GM18868 (cell line): ENCODE results near the gene MFF.

Experiments
- ATAC-seq: cut with Tn5 transposase; IDR thresholded peaks from one replicate; pipeline ENCODE4 v1.9.1; 2021; ENCODE audit warnings: mild to moderate bottlenecking, moderate library complexity; ENCODE audit not compliant: unreplicated experiment

The MFF gene, protein sequence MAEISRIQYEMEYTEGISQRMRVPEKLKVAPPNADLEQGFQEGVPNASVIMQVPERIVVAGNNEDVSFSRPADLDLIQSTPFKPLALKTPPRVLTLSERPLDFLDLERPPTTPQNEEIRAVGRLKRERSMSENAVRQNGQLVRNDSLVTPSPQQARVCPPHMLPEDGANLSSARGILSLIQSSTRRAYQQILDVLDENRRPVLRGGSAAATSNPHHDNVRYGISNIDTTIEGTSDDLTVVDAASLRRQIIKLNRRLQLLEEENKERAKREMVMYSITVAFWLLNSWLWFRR

DNA sequence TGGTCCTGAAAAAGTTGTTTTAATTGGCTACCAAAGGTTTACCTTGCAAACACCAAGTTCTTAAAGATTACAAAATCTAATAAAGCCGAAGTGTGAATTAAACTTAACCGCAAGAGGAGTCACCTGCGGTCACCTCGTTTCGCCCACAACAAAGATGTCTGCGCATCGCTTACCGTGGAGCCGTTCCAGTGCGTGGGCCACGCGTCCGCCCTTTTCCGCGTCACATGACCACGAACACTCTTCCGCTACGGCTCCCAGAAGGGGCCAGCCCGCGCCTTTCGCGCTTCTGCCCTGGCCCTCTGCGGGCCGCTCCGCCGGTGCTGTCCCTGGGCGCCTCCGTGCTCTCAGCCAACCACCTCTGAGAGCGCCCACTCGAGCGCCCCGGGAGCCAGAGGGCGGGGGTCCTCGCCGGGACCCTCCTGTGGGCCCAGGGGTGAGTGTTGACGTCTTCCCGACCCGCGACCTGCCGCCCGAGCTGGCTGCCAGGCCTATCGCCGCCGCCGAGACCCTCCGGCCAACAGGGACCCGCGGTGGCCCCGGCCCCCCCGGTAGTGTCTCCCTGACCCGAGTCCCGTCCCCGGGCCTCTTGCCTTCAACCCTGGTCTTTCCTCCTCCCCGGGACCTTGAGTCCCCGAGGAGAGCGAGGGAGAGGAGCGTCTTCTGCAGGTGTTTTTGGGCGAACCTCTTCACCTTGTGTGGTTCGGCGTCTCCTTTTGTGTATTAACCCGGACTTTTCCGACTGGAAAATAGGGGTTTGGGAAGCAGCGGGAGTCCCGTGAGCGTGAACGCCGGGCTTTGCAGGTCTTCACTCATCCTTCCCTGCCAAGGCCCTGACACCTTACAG is at the start of gene MFF:
Gene MFF (plus strand): TSS at position 257 of the 844 bp plus-strand sequence. CDS start 5,415 bp downstream, outside the sequence.
- peak; percentile 96 for ATAC-seq

DNA sequence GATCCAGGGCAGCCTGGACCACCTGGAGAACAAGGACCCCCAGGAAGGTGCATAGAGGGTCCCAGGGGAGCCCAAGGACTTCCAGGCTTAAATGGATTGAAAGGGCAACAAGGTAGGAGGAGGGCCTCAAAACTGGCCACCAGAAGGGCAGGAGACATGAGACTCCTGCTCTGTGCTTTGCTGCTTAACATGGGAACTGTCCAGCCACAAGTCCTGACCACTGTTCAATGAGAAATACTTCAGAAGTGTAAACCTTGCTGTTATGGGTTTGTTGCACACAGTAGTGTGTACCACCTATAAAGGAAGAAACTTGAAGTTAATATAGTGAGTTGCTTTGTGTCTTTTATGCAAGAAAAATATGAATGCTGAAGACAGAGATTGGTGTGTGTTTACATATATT is 44.2 kb upstream of the MFF start:
- no peak for ATAC-seq

GRCh38 chr2:227285741-227286236 is 39.3 kb upstream of the MFF start:
- ATAC-seq = no peak

DNA sequence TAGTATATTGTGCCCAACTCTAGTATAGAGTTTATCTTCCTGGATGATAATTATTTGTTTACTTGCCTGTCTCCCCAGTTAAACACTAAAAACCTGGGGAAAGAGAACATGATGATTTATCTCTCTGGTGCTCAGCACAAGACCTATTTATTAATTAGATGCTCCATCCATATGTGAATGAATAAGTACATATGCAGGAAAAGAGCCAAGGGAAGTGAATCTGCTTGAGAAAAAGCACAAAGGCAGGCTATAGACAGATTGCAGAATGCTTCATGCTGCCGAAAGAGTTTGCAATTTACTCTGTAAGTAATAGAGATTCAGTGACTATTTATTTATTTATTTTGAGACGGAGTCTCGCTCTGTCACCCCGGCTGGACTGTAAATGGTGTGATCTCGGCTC is 37.3 kb upstream of the MFF start:
- no peak for ATAC-seq

GRCh38 chr2:227292314-227292713 is 32.7 kb upstream of the MFF start:
- ATAC-seq = no peak

GRCh38 chr2:227293531-227293930 is 31.5 kb upstream of the MFF start:
- ATAC-seq = no peak

DNA sequence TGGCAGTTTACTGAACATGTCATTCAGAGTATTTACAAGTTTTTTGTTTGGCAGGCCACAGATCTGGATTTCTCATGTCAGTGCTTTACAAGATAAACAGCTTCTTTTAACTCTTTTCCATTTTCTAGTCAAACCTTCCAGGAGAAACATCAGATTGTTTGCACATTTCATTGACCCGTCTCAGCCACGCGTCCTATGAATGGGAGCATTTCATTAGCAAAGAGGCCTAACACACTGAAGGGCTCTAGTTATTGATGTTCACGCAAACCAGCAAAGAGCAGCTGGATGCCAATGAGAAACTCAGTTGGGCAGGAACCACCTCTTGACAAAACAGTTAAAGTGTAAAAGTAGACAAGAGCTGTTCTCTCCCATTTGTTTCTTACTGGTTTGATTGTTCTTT is 29.2 kb upstream of the MFF start:
- ATAC-seq = no peak

DNA sequence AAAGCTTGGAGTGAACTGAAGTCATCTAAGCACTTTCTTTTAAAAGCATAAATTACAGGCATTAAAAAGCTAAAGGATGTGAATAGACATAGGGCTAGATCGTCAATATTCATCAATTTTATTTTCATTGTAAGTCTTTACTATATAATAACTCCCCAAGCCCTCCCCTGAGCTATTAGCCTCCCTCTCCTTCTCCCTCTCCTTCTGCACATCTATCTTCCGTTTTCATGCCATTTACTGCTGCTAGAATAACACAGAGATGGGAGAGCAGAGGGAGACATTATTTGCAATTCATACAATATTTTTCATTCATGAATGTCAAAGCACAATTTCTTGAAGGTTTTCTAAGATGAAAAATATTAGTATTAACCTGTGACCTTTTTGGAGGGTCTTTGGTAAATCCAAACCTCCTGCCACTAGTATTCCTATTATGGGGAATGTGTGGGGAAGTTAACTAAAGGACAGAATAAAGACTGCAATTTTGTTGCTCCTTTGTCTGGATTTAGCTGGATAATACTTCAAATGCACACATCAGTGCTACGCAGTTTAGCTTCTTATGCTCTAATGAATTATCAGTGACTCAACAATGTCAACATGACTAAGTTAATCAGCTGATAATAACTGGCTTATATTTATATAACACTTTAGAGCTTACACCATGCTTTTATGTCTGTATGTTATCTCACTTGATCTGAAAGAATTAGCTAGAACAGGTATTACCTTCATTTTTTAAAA is 28.2 kb upstream of the MFF start:
- ATAC-seq = no peak

- ATAC-seq = no peak
Measured at GRCh38 chr2:227301523-227301922, 23.5 kb upstream of the MFF start.

DNA sequence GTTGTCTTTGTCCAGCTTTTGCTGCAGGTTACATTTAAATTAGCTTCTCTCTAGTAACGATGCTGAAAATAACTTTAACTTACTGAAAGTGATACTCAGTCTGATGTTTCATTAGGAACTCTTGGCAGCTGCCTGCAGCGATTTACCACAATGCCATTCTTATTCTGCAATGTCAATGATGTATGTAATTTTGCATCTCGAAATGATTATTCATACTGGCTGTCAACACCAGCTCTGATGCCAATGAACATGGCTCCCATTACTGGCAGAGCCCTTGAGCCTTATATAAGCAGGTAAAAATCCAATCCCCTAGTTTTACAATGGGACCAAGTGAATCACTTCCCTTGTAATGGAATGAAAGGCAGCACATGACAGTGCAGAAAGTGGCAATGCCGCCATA is 16.3 kb upstream of the MFF start:
- ATAC-seq = peak; percentile 87

GRCh38 chr2:227310756-227311110 is 14.3 kb upstream of the MFF start:
- no peak for ATAC-seq

DNA sequence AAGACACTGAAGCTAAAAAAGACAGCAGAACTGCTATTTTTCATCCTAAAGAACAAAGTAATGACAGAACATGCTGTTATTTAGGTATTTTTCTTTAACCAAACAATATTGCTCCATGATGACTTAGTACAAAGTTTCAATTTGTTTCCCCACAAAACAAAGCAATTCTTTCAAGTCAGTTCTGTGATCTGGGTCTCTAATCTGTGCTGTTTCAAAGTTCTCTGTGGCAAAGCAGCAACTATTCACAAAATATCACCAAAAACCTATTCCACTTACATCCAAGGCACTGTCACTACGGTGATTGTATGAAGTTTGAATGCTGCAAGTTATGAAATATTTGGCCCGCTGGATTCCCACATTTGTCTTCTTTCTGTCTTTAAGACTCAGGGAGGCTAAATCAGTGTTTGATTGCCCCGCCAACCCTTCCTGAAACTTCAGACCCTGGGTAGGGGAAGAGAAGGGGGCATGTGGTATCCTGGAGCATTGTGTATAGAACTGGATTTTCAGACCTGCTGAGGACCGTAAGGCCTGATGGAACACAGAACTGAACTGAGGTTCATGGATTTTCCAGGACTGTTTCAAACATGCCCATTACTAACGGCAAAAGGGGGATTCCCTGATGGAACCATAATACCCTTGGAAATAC is 13.1 kb upstream of the MFF start:
- ATAC-seq = no peak

DNA sequence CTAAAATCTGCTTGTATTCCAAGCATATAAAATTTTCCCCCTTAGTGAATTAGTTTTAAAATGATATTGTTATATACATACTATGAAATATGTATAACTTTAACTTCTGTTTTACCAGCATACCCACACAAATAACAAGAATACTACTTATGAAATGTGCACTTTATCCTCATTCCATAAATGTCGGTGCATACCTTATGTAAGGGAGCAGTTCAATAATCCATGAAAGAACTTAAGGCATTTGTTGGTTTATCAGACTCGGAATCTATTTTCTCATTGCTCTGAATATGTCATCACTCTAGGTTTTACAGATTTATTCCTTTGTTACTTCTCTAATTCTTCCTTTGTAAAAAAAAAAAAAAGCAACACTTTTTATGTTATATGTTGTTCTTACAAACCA is 12.5 kb upstream of the MFF start:
- no peak for ATAC-seq

- no peak for ATAC-seq
Measured at GRCh38 chr2:227313310-227313709, 11.7 kb upstream of the MFF start.

GRCh38 chr2:227317834-227318233 is 7.2 kb upstream of the MFF start:
- no peak for ATAC-seq

DNA sequence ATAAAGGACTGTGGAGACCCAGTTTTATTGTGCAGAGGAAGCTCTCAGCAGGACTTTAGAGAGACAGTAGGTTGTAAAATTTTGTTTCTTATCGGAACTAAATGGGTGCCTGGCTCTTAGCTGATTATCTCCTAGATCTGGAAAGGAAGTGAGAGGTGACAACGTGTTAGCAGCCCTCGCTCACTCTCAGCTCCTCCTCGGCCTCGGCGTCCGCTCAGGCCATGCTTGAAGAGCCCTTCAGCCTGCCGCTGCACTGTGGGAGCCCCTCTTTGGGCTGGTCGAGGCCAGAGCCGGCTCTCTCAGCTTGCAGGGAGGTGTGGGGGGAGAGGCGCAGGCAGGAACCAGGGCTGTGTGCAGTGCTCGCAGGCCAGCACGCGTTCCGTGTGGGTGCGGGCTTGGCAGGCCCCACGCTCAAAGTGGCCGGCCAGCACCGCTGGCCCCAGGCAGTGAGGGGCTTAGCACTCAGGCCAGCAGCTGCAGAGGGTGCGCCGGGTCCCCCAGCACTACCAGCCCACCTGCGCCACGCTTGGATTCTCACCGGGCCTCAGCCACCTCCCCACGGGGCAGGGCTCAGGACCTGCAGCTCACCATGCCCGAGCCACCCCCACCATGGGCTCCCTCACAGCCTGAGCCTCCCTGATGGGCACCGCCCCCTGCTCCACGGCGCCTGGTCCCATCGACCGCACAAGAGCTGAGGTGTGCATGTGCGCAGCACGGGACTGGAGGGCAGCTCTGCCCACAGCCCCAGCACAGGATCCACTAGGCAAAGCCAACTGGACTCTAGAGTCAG is 4.6 kb upstream of the MFF start:
- no peak for ATAC-seq

- no peak for ATAC-seq
Measured at GRCh38 chr2:227322530-227323205, 2.4 kb upstream of the MFF start.

- ATAC-seq = no peak
Measured at GRCh38 chr2:227323818-227324217, 1.2 kb upstream of the MFF start.

- peak; percentile 23 for ATAC-seq
Measured at GRCh38 chr2:227324642-227324994, 433 bp upstream of the MFF start.

DNA sequence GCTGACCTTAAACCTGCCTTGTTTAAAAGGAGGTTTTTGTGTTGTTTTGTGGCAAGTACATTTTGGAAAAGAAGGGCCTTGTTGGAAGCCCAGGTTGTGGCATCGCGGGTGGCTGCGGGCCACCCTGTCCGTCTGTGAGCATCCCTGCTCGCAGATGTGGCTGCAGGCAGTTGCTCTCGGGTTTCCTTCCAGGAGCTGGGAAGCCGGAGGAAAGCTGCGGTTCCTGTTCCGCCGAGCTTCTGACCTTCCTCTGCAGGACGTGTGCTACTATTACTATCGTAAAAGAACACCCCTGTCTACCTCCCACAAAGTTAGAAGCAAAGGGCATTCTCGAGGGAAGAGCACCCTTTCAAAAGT is 766 bp downstream of the MFF start:
- no peak for ATAC-seq
